ENCODE measurements around the gene ERAP2. TPM values are rescaled to one million over a fixed set of nuclear protein-coding genes. Genes with fewer than 3 reads are reported as not detected.
"Not testable (repeated sequence)": the region's sequence is repeated elsewhere in the genome, so short reads cannot be mapped to it uniquely, and the experiment has no call there.

ERAP2 gene
- total RNA-seq, 4 donors from 2014 or later = 9.2 to 19.2 (median 14.0) TPM

GRCh38 chr5:96926276-96926675, 50.0 kb downstream of the ERAP2 start:
- Histone ChIP-seq H3K9me3 (no peaks in the 10 kb centered on the region), H3K4me3 (replicated peaks in 1 of 3) (no peak overlapping the region), H3K27ac (no peak overlapping the region), H3K27me3 (no peaks in the 10 kb centered on the region), H3K36me3 (no peaks in the 10 kb centered on the region), H3K4me1 (no peaks in the 10 kb centered on the region)
- TF ChIP-seq POLR2A (IDR thresholded peaks at IDR 0.05) = no peak
- TF ChIP-seq CTCF (IDR thresholded peaks at IDR 0.05) = no peak
- intact Hi-C loops (cut with DNase I) = no loop called here
- no peak for DNase-seq
- 90 to 94% methylated on average over 1 of the region's 1 CpG for WGBS, 2 donors

- TF ChIP-seq POLR2A (IDR thresholded peaks at IDR 0.05) = no peak
- no peak for TF ChIP-seq CTCF (IDR thresholded peaks at IDR 0.05)
- Histone ChIP-seq H3K27me3 (no peaks in the 10 kb centered on the region), H3K27ac (no peak overlapping the region), H3K9me3 (no peaks in the 10 kb centered on the region), H3K4me1 (no peaks in the 10 kb centered on the region), H3K4me3 (replicated peaks in 1 of 3) (no peak overlapping the region), H3K36me3 (no peaks in the 10 kb centered on the region)
- no peak for DNase-seq
- intact Hi-C loops (cut with DNase I) = no loop called here
Observed at GRCh38 chr5:96927008-96927407, 50.7 kb downstream of the ERAP2 start.

- no peak for TF ChIP-seq POLR2A (IDR thresholded peaks at IDR 0.05)
- no peak for TF ChIP-seq CTCF (IDR thresholded peaks at IDR 0.05)
- no peaks in the 10 kb centered on the region for H3K36me3 ChIP-seq
- H3K27me3 ChIP-seq = no peaks in the 10 kb centered on the region
- peaks cover 8 to 9% of the 10 kb centered on the region in 2 donors for H3K4me1 ChIP-seq
- DNase-seq = no peak
- H3K4me3 ChIP-seq (replicated peaks in 1 of 3) = no peak overlapping the region
- no peak overlapping the region for H3K27ac ChIP-seq
- intact Hi-C loops (cut with DNase I) = no loop called here
- H3K9me3 ChIP-seq = no peaks in the 10 kb centered on the region
- WGBS, 2 donors = 88 to 91% methylated on average over 7 of the region's 7 CpGs
Observed at GRCh38 chr5:96928931-96929708, 52.8 kb downstream of the ERAP2 start.

GRCh38 chr5:96930058-96930457, 53.8 kb downstream of the ERAP2 start:
- Histone ChIP-seq H3K4me3 (replicated peaks in 1 of 3) (no peak overlapping the region), H3K36me3 (no peaks in the 10 kb centered on the region), H3K4me1 (peaks cover 11% of the 10 kb centered on the region in 2 donors), H3K27ac (no peak overlapping the region), H3K27me3 (no peaks in the 10 kb centered on the region), H3K9me3 (no peaks in the 10 kb centered on the region)
- WGBS, 2 donors = 79 to 83% methylated on average over 3 of the region's 3 CpGs
- TF ChIP-seq CTCF (IDR thresholded peaks at IDR 0.05) (no peak), POLR2A (IDR thresholded peaks at IDR 0.05) (no peak)
- DNase-seq = peak; percentile 38 to 40
- intact Hi-C loops (cut with DNase I) = no loop called here

- H3K4me1 ChIP-seq = peaks cover 11% of the 10 kb centered on the region in 2 donors
- no peaks in the 10 kb centered on the region for H3K36me3 ChIP-seq
- TF ChIP-seq CTCF (IDR thresholded peaks at IDR 0.05) = no peak
- TF ChIP-seq POLR2A (IDR thresholded peaks at IDR 0.05) = no peak
- H3K9me3 ChIP-seq = no peaks in the 10 kb centered on the region
- DNase-seq = no peak
- intact Hi-C loops (cut with DNase I) = no loop called here
- H3K27ac ChIP-seq = no peak overlapping the region
- H3K4me3 ChIP-seq (replicated peaks in 1 of 3) = no peak overlapping the region
- 74 to 96% methylated on average over 3 of the region's 3 CpGs for WGBS, 2 donors
- H3K27me3 ChIP-seq = no peaks in the 10 kb centered on the region
Observed at GRCh38 chr5:96930589-96930988, 54.3 kb downstream of the ERAP2 start.

GRCh38 chr5:96931037-96931436, 54.7 kb downstream of the ERAP2 start:
- WGBS, 2 donors = 100% methylated on average over 2 of the region's 2 CpGs
- H3K27ac ChIP-seq; H3K4me3 ChIP-seq (replicated peaks in 1 of 3); DNase-seq; H3K27me3 ChIP-seq; H3K9me3 ChIP-seq; intact Hi-C loops (cut with DNase I); H3K36me3 ChIP-seq: not testable (repeated sequence)
- H3K4me1 ChIP-seq = peaks cover 11% of the 10 kb centered on the region in 2 donors
